HCT116 (cell line): ENCODE measurements around the gene MDM4. TPM values are rescaled to one million over a fixed set of nuclear protein-coding genes. Genes with fewer than 3 reads are reported as not detected.

Experiments
- ATAC-seq: fragments of 200-7000 bp; cut with Tn5 transposase; 2 replicates; pipeline ENCODE4 v1.9.1; 2020; ENCODE audit warnings: mild to moderate bottlenecking, moderate library complexity
- BruUV-seq: library from RNA; stranded (reverse); fragments of 400-500 nt; replicated peaks from 2 replicates; lab custom pipeline; 2021; lab: Mats Ljungman, UMichigan
- CTCF ChIA-PET: fragments of 300-600 bp; sonication (Branson Sonifier 250); formaldehyde crosslinking; loops from one replicate; lab custom pipeline; 2021; ENCODE audit warnings: antibody characterized with exemption; lab: Charles Lee
- POLR2A ChIA-PET: fragments of 300-600, 350-600 bp; sonication (Branson Sonifier 250); formaldehyde crosslinking; loops from one replicate; lab custom pipeline; 2021; ENCODE audit warnings: antibody characterized with exemption; lab: Charles Lee
- RAD21 ChIA-PET, 2 experiments: fragments of 300-600 bp; sonication (Branson Sonifier 250); formaldehyde crosslinking; loops; one replicate each; lab custom pipeline; 2023; ENCODE audit warnings: low total read pairs in 2 of 2; ENCODE audit not compliant: uncharacterized antibody in 2 of 2, unreplicated experiment in 2 of 2, low non-redundant PET in 1 of 2; lab: Charles Lee
- DNase-seq: peaks from one replicate; pipeline ENCODE4 v3.0.0-alpha.2; 2010; ENCODE audit warnings: low read depth, low spot score
- H2AFZ ChIP-seq: fragments of 200-600 bp; shearing (Covaris generic), sonication (generic); 2 replicates; pipeline ENCODE4 v1.6.1; 2017; ENCODE audit warnings: low read depth, mixed run types, mixed read lengths, antibody characterized with exemption, low read length; ENCODE audit not compliant: poor library complexity, severe bottlenecking
- H3K27ac ChIP-seq: 2 replicates; pipeline ENCODE4 v1.5.1; 2012; ENCODE audit warnings: low read depth, low read length
- H3K27me3 ChIP-seq: fragments of 200-600 bp; sonication (generic); 2 replicates; pipeline ENCODE4 v1.6.1; 2016; ENCODE audit warnings: mixed run types, low read length, mixed read lengths; ENCODE audit not compliant: insufficient read depth
- H3K36me3 ChIP-seq, 2 experiments: fragments of 200-500 bp in 1 of 2; fragments of 200-600 bp in 1 of 2; sonication (Bioruptor generic) in 1 of 2; sonication (generic) in 1 of 2; 2 replicates each; pipeline versions ENCODE4 v1.5.1 to v1.6.1; 2014 to 2016; ENCODE audit warnings: low read length in 2 of 2, inconsistent platforms in 1 of 2, mixed read lengths in 1 of 2, mixed run types in 1 of 2; ENCODE audit not compliant: insufficient read depth in 2 of 2, control insufficient read depth in 1 of 2
- H3K4me1 ChIP-seq, 2 experiments: fragments of 200-600 bp in 1 of 2; sonication (generic) in 1 of 2; 2 replicates each; pipeline versions ENCODE4 v1.5.1 to v1.6.1; 2012 to 2017; ENCODE audit warnings: low read length in 2 of 2, inconsistent platforms in 1 of 2, mild to moderate bottlenecking in 1 of 2, mixed read lengths in 1 of 2, mixed run types in 1 of 2, moderate library complexity in 1 of 2; ENCODE audit not compliant: insufficient read depth in 2 of 2, control insufficient read depth in 1 of 2
- H3K4me2 ChIP-seq: fragments of 200-600 bp; sonication (generic); 2 replicates; pipeline ENCODE4 v1.6.1; 2017; ENCODE audit warnings: mixed run types, low read length, mixed read lengths
- H3K4me3 ChIP-seq, 2 experiments: fragments of 200-600 bp in 1 of 2; sonication (generic) in 1 of 2; replicated peaks in 1 of 2; 2 replicates each; pipeline ENCODE4 v1.5.1; 2011 to 2016; ENCODE audit warnings: low read length in 2 of 2, control low read depth in 1 of 2, low read depth in 1 of 2, mild to moderate bottlenecking in 1 of 2, mixed read lengths in 1 of 2, mixed run types in 1 of 2
- H3K79me2 ChIP-seq: fragments of 200-600 bp; sonication (generic); 2 replicates; pipeline ENCODE4 v1.6.1; 2017; ENCODE audit warnings: mild to moderate bottlenecking, mixed run types, low read length, moderate library complexity, mixed read lengths; ENCODE audit not compliant: insufficient read depth
- H3K9ac ChIP-seq: fragments of 200-600 bp; sonication (generic); 2 replicates; pipeline ENCODE4 v1.6.1; 2016; ENCODE audit warnings: low read length, mixed read lengths
- H3K9me2 ChIP-seq: fragments of 200-600 bp; sonication (generic), shearing (Covaris generic); 2 replicates; pipeline ENCODE4 v1.6.1; 2017; ENCODE audit warnings: mixed run types, mild to moderate bottlenecking, moderate library complexity; ENCODE audit not compliant: insufficient read depth
- H3K9me3 ChIP-seq, 2 experiments: fragments of 200-500 bp in 1 of 2; fragments of 200-600 bp in 1 of 2; sonication (Bioruptor generic) in 1 of 2; sonication (generic) in 1 of 2; 2 replicates each; pipeline ENCODE4 v1.6.1; 2014 to 2017; ENCODE audit warnings: low read length in 2 of 2, mixed read lengths in 2 of 2, inconsistent platforms in 1 of 2, low read depth in 1 of 2, mild to moderate bottlenecking in 1 of 2, mixed run types in 1 of 2, moderate library complexity in 1 of 2; ENCODE audit not compliant: control insufficient read depth in 1 of 2, insufficient read depth in 1 of 2
- H4K20me1 ChIP-seq: fragments of 200-600 bp; sonication (generic), shearing (Covaris generic); 2 replicates; pipeline ENCODE4 v1.6.1; 2017; ENCODE audit warnings: mixed run types, mild to moderate bottlenecking, moderate library complexity; ENCODE audit not compliant: insufficient read depth
- CEBPB ChIP-seq: IDR thresholded peaks from 2 replicates; pipeline ENCODE4 v1.6.1; 2012; ENCODE audit warnings: low read depth
- CTCF ChIP-seq, 3 experiments: fragments of 200-600 bp in 1 of 3; sonication (generic) in 1 of 3; IDR thresholded peaks in 2 of 3; conservative IDR thresholded peaks in 1 of 3; 2 replicates each; pipeline ENCODE4 v1.5.1; 2012 to 2017; ENCODE audit warnings: low read depth in 2 of 3, low read length in 2 of 3, antibody characterized with exemption in 1 of 3, borderline replicate concordance in 1 of 3, control low read depth in 1 of 3, mild to moderate bottlenecking in 1 of 3, mixed read lengths in 1 of 3, mixed run types in 1 of 3, moderate library complexity in 1 of 3; ENCODE audit not compliant: insufficient read depth in 1 of 3
- EGR1 ChIP-seq: IDR thresholded peaks from 2 replicates; pipeline ENCODE4 v1.6.1; 2012; ENCODE audit warnings: low read depth
- ELF1 ChIP-seq: IDR thresholded peaks from 2 replicates; pipeline ENCODE4 v1.6.1; 2012; ENCODE audit warnings: low read depth, borderline replicate concordance
- EZH2phosphoT487 ChIP-seq: fragments of 200-600 bp; IDR thresholded peaks from 2 replicates; pipeline ENCODE4 v1.6.1; 2018; ENCODE audit warnings: antibody characterized with exemption, borderline replicate concordance
- SIN3A ChIP-seq: IDR thresholded peaks from 2 replicates; pipeline ENCODE4 v1.6.1; 2012; ENCODE audit warnings: low read depth
- SP1 ChIP-seq: IDR thresholded peaks from 2 replicates; pipeline ENCODE4 v1.6.1; 2012; ENCODE audit warnings: low read depth
- ZBTB33 ChIP-seq: IDR thresholded peaks from 2 replicates; pipeline ENCODE4 v1.6.1; 2011; ENCODE audit warnings: mild to moderate bottlenecking, low read length, moderate library complexity; ENCODE audit not compliant: insufficient replicate concordance; ENCODE audit errors: extremely low read depth
- intact Hi-C: fragments of 100-400 bp; cut with micrococcal nuclease; formaldehyde crosslinking; loops from 2 replicates; pipeline ENCODE4 v1.10.0; 2022
- total RNA-seq: library from RNA; stranded (reverse); gene quantifications from one replicate; pipeline ENCODE4 v1.2.1, GENCODE V29; 2021; ENCODE audit not compliant: unreplicated experiment
- TF ChIP-seq, protein P1 (sequence below): IDR thresholded peaks from 2 replicates; pipeline ENCODE4 v1.6.1; 2012
- TF ChIP-seq, protein P2 (sequence below): IDR thresholded peaks from 2 replicates; pipeline ENCODE4 v1.6.1; 2012; ENCODE audit warnings: low read depth

The MDM4 gene
- total RNA-seq, 1 experiment from 2014 or later = 79.5 TPM

DNA sequence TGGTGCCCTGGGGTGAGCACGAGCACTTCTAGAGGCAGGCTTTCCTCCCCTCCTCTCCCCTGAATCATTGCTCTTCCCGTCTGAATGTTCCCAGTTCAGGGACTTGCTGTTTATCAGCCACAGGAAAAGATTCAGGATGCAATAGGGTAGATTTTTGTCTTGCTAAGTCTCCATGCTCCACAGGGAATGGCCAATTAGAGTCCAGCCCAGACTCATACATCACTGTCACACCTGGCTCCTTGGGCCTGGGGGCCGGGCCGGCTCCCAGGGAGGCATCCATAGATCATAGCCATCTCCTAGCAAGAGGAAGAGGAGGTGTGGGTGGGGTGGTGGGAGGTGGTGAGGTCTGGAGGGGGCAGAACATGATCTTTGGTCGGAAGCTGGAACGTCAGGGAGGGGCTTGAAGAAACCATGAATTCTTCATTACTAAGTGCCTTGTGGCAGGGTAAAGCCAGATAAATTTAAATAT is 85.9 kb downstream of the MDM4 start:
- no peaks in the 10 kb centered on the region for H3K79me2 ChIP-seq
- H3K4me1 ChIP-seq = no peaks in the 10 kb centered on the region
- ChIA-PET CTCF (no interaction called here), POLR2A (no interaction called here), RAD21 (no interaction called here)
- no peaks in the 10 kb centered on the region for H3K27me3 ChIP-seq
- DNase-seq (no peak), ATAC-seq (no peak)
- H3K27ac ChIP-seq = no peak overlapping the region
- TF ChIP-seq EZH2phosphoT487 (no peak), EGR1 (no peak)
- TF ChIP-seq, protein P1, sequence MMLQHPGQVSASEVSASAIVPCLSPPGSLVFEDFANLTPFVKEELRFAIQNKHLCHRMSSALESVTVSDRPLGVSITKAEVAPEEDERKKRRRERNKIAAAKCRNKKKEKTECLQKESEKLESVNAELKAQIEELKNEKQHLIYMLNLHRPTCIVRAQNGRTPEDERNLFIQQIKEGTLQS = no peak
- no peaks in the 10 kb centered on the region for H3K9me3 ChIP-seq
- no peak overlapping the region for H3K4me2 ChIP-seq
- H3K9ac ChIP-seq = no peak overlapping the region
- no peaks in the 10 kb centered on the region for H3K36me3 ChIP-seq
- H4K20me1 ChIP-seq = no peaks in the 10 kb centered on the region
- intact Hi-C loops = no loop called here
- no peak overlapping the region for H3K4me3 ChIP-seq
- no peaks in the 10 kb centered on the region for H3K9me2 ChIP-seq
- BruUV-seq = no TSS peak
- H2AFZ ChIP-seq = no peak overlapping the region

DNA sequence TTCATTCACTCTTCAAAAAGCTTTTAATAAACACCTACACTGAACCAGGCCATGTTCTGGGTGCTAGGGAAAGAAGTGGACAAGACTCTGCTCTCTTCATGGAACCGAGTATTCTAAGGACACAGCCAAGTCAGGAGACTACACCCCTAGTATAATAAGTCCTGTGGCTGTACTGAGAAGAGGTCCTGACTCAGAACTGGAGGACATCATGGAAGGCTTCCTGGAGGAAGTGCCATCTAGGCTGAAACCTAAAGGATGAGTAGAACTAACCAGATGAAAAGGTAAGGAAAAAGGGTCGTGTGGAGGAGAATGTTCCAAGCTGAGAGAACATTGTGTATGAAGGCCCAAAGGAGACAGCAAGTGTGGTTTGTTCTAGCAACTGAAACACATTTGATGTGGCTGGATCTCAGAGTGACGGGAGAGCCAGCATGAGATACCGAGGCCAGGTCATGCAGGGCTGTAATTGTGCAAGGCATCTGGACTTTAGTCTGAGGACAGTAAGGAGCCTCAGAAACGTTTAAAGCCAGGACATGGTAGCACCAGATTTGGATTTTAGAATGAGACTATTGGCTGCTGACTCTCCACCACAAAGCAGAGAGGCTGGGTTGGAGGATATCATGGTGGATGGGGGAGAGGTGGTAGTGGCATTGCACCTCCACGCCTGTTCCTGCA is 86.8 kb downstream of the MDM4 start:
- H2AFZ ChIP-seq = no peak overlapping the region
- no peaks in the 10 kb centered on the region for H3K4me1 ChIP-seq
- DNase-seq (no peak), ATAC-seq (no peak)
- no peak overlapping the region for H3K9ac ChIP-seq
- no peaks in the 10 kb centered on the region for H3K9me2 ChIP-seq
- no peaks in the 10 kb centered on the region for H3K27me3 ChIP-seq
- CTCF ChIA-PET = no interaction called here
- POLR2A ChIA-PET = no interaction called here
- RAD21 ChIA-PET = no interaction called here
- no peak overlapping the region for H3K4me2 ChIP-seq
- H3K79me2 ChIP-seq = no peaks in the 10 kb centered on the region
- H3K27ac ChIP-seq = no peak overlapping the region
- no peaks in the 10 kb centered on the region for H3K9me3 ChIP-seq
- no TSS peak for BruUV-seq
- no peaks in the 10 kb centered on the region for H4K20me1 ChIP-seq
- TF ChIP-seq SP1 = no peak
- TF ChIP-seq, protein P2, sequence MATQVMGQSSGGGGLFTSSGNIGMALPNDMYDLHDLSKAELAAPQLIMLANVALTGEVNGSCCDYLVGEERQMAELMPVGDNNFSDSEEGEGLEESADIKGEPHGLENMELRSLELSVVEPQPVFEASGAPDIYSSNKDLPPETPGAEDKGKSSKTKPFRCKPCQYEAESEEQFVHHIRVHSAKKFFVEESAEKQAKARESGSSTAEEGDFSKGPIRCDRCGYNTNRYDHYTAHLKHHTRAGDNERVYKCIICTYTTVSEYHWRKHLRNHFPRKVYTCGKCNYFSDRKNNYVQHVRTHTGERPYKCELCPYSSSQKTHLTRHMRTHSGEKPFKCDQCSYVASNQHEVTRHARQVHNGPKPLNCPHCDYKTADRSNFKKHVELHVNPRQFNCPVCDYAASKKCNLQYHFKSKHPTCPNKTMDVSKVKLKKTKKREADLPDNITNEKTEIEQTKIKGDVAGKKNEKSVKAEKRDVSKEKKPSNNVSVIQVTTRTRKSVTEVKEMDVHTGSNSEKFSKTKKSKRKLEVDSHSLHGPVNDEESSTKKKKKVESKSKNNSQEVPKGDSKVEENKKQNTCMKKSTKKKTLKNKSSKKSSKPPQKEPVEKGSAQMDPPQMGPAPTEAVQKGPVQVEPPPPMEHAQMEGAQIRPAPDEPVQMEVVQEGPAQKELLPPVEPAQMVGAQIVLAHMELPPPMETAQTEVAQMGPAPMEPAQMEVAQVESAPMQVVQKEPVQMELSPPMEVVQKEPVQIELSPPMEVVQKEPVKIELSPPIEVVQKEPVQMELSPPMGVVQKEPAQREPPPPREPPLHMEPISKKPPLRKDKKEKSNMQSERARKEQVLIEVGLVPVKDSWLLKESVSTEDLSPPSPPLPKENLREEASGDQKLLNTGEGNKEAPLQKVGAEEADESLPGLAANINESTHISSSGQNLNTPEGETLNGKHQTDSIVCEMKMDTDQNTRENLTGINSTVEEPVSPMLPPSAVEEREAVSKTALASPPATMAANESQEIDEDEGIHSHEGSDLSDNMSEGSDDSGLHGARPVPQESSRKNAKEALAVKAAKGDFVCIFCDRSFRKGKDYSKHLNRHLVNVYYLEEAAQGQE = no peak
- no peak for TF ChIP-seq ELF1
- TF ChIP-seq CEBPB = no peak
- TF ChIP-seq ZBTB33 = no peak
- no peak for TF ChIP-seq CTCF (IDR thresholded peaks at IDR 0.05 in 2 of 3, conservative IDR thresholded peaks at IDR 0.05 in 1 of 3; ENCODE audit: borderline replicate concordance in 1 of 3, insufficient read depth in 1 of 3, low read depth in 2 of 3, low read length in 2 of 3)
- TF ChIP-seq SIN3A = no peak
- no peak overlapping the region for H3K4me3 ChIP-seq
- H3K36me3 ChIP-seq = no peaks in the 10 kb centered on the region
- intact Hi-C loops = no loop called here
